GM23338 (cell line): ENCODE results near the gene TRDMT1.

Experiments
- CREB1 ChIP-seq: fragments of 250-450 bp; sonication (Bioruptor Pico); IDR thresholded peaks from 2 replicates; pipeline ENCODE4 v1.5.0; 2020; ENCODE audit warnings: low read depth, mild to moderate bottlenecking, moderate library complexity
- CTCF ChIP-seq, 2 experiments: fragments of 200-600 bp in 1 of 2; sonication (generic) in 1 of 2; conservative IDR thresholded peaks; 2 replicates each; pipeline versions ENCODE4 v1.5.1 to v1.6.1; 2016 to 2017; ENCODE audit warnings: antibody characterized with exemption in 2 of 2, low read depth in 2 of 2, mild to moderate bottlenecking in 2 of 2, moderate library complexity in 1 of 2
- EZH2 ChIP-seq: fragments of 200-600 bp; sonication (generic); IDR thresholded peaks from one replicate; pipeline ENCODE4 v1.8.0; 2017; ENCODE audit warnings: antibody characterized with exemption, mild to moderate bottlenecking, low read depth; ENCODE audit not compliant: unreplicated experiment
- EZH2phosphoT487 ChIP-seq: fragments of 200-600 bp; sonication (generic); IDR thresholded peaks from one replicate; pipeline ENCODE4 v1.8.1; 2018; ENCODE audit warnings: antibody characterized with exemption; ENCODE audit not compliant: unreplicated experiment
- JUNB ChIP-seq: IDR thresholded peaks from one replicate; pipeline ENCODE4 v1.6.1; 2016; ENCODE audit warnings: antibody characterized with exemption; ENCODE audit not compliant: unreplicated experiment
- NANOG ChIP-seq: IDR thresholded peaks from 2 replicates; pipeline ENCODE4 v1.6.1; 2016; ENCODE audit warnings: antibody characterized with exemption, borderline replicate concordance
- POLR2AphosphoS5 ChIP-seq: IDR thresholded peaks from 2 replicates; pipeline ENCODE4 v1.6.1; 2016; ENCODE audit warnings: antibody characterized with exemption, low read depth
- REST ChIP-seq: IDR thresholded peaks from one replicate; pipeline ENCODE4 v1.6.1; 2018; ENCODE audit warnings: antibody characterized with exemption; ENCODE audit not compliant: unreplicated experiment
- STAT1 ChIP-seq: IDR thresholded peaks from one replicate; pipeline ENCODE4 v1.6.1; 2016; ENCODE audit warnings: antibody characterized with exemption; ENCODE audit not compliant: unreplicated experiment
- ZNF114 ChIP-seq: fragments of 250-450 bp; sonication (Bioruptor Pico); IDR thresholded peaks from 2 replicates; pipeline ENCODE4 v1.5.0; 2020; ENCODE audit warnings: mild to moderate bottlenecking, moderate library complexity
- ZNF331 ChIP-seq: fragments of 250-450 bp; sonication (Bioruptor Pico); IDR thresholded peaks from 2 replicates; pipeline ENCODE4 v1.5.0; 2020; ENCODE audit warnings: low read depth, mild to moderate bottlenecking, moderate library complexity
- TF ChIP-seq, protein P1 (sequence below): fragments of 250-450 bp; sonication (Bioruptor Pico); IDR thresholded peaks from 2 replicates; pipeline ENCODE4 v1.5.0; 2020; ENCODE audit warnings: mild to moderate bottlenecking, moderate library complexity
- TF ChIP-seq, protein P2 (sequence below): IDR thresholded peaks from 2 replicates; pipeline ENCODE4 v1.6.1; 2016; ENCODE audit warnings: antibody characterized with exemption

GRCh38 chr10:17210361-17210760 lies 8.9 kb upstream of the TRDMT1 start:
- TF ChIP-seq CTCF (conservative IDR thresholded peaks at IDR 0.05; ENCODE audit: low read depth in 2 of 2) (no peak), EZH2 (no peak), CREB1 (CRISPR knock-in tag) (no peak), POLR2AphosphoS5 (no peak), REST (no peak), EZH2phosphoT487 (no peak), NANOG (no peak), ZNF331 (no peak), JUNB (no peak), ZNF114 (CRISPR knock-in tag) (no peak), STAT1 (no peak)
- TF ChIP-seq, protein P1, sequence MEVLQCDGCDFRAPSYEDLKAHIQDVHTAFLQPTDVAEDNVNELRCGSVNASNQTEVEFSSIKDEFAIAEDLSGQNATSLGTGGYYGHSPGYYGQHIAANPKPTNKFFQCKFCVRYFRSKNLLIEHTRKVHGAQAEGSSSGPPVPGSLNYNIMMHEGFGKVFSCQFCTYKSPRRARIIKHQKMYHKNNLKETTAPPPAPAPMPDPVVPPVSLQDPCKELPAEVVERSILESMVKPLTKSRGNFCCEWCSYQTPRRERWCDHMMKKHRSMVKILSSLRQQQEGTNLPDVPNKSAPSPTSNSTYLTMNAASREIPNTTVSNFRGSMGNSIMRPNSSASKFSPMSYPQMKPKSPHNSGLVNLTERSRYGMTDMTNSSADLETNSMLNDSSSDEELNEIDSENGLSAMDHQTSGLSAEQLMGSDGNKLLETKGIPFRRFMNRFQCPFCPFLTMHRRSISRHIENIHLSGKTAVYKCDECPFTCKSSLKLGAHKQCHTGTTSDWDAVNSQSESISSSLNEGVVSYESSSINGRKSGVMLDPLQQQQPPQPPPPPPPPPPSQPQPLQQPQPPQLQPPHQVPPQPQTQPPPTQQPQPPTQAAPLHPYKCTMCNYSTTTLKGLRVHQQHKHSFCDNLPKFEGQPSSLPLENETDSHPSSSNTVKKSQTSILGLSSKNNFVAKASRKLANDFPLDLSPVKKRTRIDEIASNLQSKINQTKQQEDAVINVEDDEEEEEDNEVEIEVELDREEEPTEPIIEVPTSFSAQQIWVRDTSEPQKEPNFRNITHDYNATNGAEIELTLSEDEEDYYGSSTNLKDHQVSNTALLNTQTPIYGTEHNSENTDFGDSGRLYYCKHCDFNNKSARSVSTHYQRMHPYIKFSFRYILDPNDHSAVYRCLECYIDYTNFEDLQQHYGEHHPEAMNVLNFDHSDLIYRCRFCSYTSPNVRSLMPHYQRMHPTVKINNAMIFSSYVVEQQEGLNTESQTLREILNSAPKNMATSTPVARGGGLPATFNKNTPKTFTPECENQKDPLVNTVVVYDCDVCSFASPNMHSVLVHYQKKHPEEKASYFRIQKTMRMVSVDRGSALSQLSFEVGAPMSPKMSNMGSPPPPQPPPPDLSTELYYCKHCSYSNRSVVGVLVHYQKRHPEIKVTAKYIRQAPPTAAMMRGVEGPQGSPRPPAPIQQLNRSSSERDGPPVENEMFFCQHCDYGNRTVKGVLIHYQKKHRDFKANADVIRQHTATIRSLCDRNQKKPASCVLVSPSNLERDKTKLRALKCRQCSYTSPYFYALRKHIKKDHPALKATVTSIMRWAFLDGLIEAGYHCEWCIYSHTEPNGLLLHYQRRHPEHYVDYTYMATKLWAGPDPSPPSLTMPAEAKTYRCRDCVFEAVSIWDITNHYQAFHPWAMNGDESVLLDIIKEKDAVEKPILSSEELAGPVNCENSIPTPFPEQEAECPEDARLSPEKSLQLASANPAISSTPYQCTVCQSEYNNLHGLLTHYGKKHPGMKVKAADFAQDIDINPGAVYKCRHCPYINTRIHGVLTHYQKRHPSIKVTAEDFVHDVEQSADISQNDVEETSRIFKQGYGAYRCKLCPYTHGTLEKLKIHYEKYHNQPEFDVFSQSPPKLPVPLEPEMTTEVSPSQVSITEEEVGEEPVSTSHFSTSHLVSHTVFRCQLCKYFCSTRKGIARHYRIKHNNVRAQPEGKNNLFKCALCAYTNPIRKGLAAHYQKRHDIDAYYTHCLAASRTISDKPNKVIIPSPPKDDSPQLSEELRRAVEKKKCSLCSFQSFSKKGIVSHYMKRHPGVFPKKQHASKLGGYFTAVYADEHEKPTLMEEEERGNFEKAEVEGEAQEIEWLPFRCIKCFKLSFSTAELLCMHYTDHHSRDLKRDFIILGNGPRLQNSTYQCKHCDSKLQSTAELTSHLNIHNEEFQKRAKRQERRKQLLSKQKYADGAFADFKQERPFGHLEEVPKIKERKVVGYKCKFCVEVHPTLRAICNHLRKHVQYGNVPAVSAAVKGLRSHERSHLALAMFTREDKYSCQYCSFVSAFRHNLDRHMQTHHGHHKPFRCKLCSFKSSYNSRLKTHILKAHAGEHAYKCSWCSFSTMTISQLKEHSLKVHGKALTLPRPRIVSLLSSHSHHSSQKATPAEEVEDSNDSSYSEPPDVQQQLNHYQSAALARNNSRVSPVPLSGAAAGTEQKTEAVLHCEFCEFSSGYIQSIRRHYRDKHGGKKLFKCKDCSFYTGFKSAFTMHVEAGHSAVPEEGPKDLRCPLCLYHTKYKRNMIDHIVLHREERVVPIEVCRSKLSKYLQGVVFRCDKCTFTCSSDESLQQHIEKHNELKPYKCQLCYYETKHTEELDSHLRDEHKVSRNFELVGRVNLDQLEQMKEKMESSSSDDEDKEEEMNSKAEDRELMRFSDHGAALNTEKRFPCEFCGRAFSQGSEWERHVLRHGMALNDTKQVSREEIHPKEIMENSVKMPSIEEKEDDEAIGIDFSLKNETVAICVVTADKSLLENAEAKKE (CRISPR knock-in tag) = no peak
- TF ChIP-seq, protein P2, sequence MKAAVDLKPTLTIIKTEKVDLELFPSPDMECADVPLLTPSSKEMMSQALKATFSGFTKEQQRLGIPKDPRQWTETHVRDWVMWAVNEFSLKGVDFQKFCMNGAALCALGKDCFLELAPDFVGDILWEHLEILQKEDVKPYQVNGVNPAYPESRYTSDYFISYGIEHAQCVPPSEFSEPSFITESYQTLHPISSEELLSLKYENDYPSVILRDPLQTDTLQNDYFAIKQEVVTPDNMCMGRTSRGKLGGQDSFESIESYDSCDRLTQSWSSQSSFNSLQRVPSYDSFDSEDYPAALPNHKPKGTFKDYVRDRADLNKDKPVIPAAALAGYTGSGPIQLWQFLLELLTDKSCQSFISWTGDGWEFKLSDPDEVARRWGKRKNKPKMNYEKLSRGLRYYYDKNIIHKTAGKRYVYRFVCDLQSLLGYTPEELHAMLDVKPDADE = no peak
